ENCODE results near the gene ZGLP1. TPM values are rescaled to one million over a fixed set of nuclear protein-coding genes. Genes with fewer than 3 reads are reported as not detected.

The ZGLP1 gene
- polyA plus RNA-seq, 1 donor = 3.4 TPM

GRCh38 chr19:10278935-10279334, 30.7 kb downstream of the ZGLP1 start:
- DNase-seq (ENCODE audit: low read depth) = no peak

- no peak for DNase-seq (ENCODE audit: low read depth)
These were observed 31.6 kb downstream of the ZGLP1 start for GRCh38 chr19:10277795-10278589.

GRCh38 chr19:10274589-10274988, 35.0 kb downstream of the ZGLP1 start:
- DNase-seq (ENCODE audit: low read depth) = no peak

GRCh38 chr19:10271543-10272086, 38.0 kb downstream of the ZGLP1 start:
- DNase-seq (ENCODE audit: low read depth) = no peak

- no peak for DNase-seq (ENCODE audit: low read depth)
These were observed 38.8 kb downstream of the ZGLP1 start, which contains the start of gene ICAM1 for GRCh38 chr19:10270616-10271394. ICAM1 (plus strand) TSS chr19:10271120; CDS start chr19:10271160, 40 bp downstream.

- DNase-seq (ENCODE audit: low read depth) = no peak
These were observed 39.4 kb downstream of the ZGLP1 start for GRCh38 chr19:10270180-10270615.

GRCh38 chr19:10269333-10270179, 40.1 kb downstream of the ZGLP1 start:
- DNase-seq (ENCODE audit: low read depth) = no peak

- DNase-seq (ENCODE audit: low read depth) = no peak
These were observed 41.5 kb downstream of the ZGLP1 start for GRCh38 chr19:10268071-10268470.

- no peak for DNase-seq (ENCODE audit: low read depth)
These were observed 42.9 kb downstream of the ZGLP1 start for GRCh38 chr19:10266706-10267105.

- no peak for DNase-seq (ENCODE audit: low read depth)
These were observed 46.8 kb downstream of the ZGLP1 start for GRCh38 chr19:10262771-10263170.

- no peak for DNase-seq (ENCODE audit: low read depth)
These were observed 49.5 kb downstream of the ZGLP1 start for GRCh38 chr19:10260141-10260584.

GRCh38 chr19:10259162-10259905, 50.3 kb downstream of the ZGLP1 start:
- peak; percentile 51 for DNase-seq (ENCODE audit: low read depth)

- no peak for DNase-seq (ENCODE audit: low read depth)
These were observed 51.4 kb downstream of the ZGLP1 start for GRCh38 chr19:10258080-10258710.

GRCh38 chr19:10256970-10257615, 52.5 kb downstream of the ZGLP1 start:
- no peak for DNase-seq (ENCODE audit: low read depth)

- DNase-seq (ENCODE audit: low read depth) = no peak
These were observed 53.1 kb downstream of the ZGLP1 start for GRCh38 chr19:10256551-10256950.

- DNase-seq (ENCODE audit: low read depth) = no peak
These were observed 54.3 kb downstream of the ZGLP1 start for GRCh38 chr19:10255358-10255757.

All from forelimb muscle (tissue), 1 donor.